IMR-90 (cell line): ENCODE results near the gene TRIM22. TPM values are rescaled to one million over a fixed set of nuclear protein-coding genes. Genes with fewer than 3 reads are reported as not detected.

Experiments
- ATAC-seq: fragments of 200-7000 bp; cut with Tn5 transposase; 2 replicates; pipeline ENCODE4 v1.9.1; 2020; ENCODE audit warnings: low read depth, mild to moderate bottlenecking, moderate library complexity
- BruUV-seq: library from RNA; stranded (reverse); fragments of 400-500 nt; replicated peaks from 2 replicates; lab custom pipeline; 2021; lab: Mats Ljungman, UMichigan
- CTCF ChIA-PET: fragments of 300-600 bp; formaldehyde crosslinking; extraction: SDS; loops from one replicate; lab custom pipeline; 2021; ENCODE audit warnings: antibody characterized with exemption; lab: Yijun Ruan, JAX
- POLR2A ChIA-PET: fragments of 300-600 bp; sonication (Branson Sonifier 250); formaldehyde crosslinking; loops from one replicate; lab custom pipeline; 2022; ENCODE audit warnings: antibody characterized with exemption; ENCODE audit not compliant: unreplicated experiment; lab: Charles Lee
- DNase-seq: peaks from one replicate; pipeline ENCODE4 v3.0.0; 2013
- H2AFZ ChIP-seq: replicated peaks from 2 replicates; pipeline ENCODE3; 2013; ENCODE audit warnings: low read length, mild to moderate bottlenecking; ENCODE audit not compliant: poor library complexity
- H2AK5ac ChIP-seq: 2 replicates; pipeline ENCODE4 v1.6.1; 2013; ENCODE audit warnings: low read depth, low read length, inconsistent platforms
- H2AK9ac ChIP-seq: replicated peaks from 2 replicates; pipeline ENCODE3; 2013; ENCODE audit warnings: mild to moderate bottlenecking, low read depth, low read length, moderate library complexity; ENCODE audit not compliant: poor library complexity
- H2BK120ac ChIP-seq: 2 replicates; pipeline ENCODE4 v1.6.1; 2013; ENCODE audit warnings: low read depth, low read length, inconsistent platforms
- H2BK15ac ChIP-seq: 3 replicates; pipeline ENCODE4 v1.6.1; 2013; ENCODE audit warnings: low read depth, low read length, inconsistent platforms
- H2BK20ac ChIP-seq: 2 replicates; pipeline ENCODE4 v1.6.1; 2013; ENCODE audit warnings: low read depth, mild to moderate bottlenecking, inconsistent platforms, low read length, moderate library complexity
- H2BK5ac ChIP-seq: 2 replicates; pipeline ENCODE4 v1.6.1; 2013; ENCODE audit warnings: mild to moderate bottlenecking, low read depth, low read length, inconsistent platforms; ENCODE audit not compliant: poor library complexity, severe bottlenecking
- H3K14ac ChIP-seq: replicated peaks from 2 replicates; pipeline ENCODE4 v1.6.1; 2013; ENCODE audit warnings: low read depth, low read length, inconsistent platforms
- H3K18ac ChIP-seq: 2 replicates; pipeline ENCODE4 v1.6.1; 2013; ENCODE audit warnings: low read depth, low read length, control low read depth
- H3K23ac ChIP-seq: 2 replicates; pipeline ENCODE4 v1.6.1; 2013; ENCODE audit warnings: low read depth, low read length, inconsistent platforms
- H3K27ac ChIP-seq: 2 replicates; pipeline ENCODE4 v1.5.1; 2013; ENCODE audit warnings: mild to moderate bottlenecking, control low read depth, low read length; ENCODE audit not compliant: insufficient read depth
- H3K27me3 ChIP-seq: 2 replicates; pipeline ENCODE4 v1.6.1; 2013; ENCODE audit warnings: low read length; ENCODE audit not compliant: control insufficient read depth, insufficient read depth
- H3K36me3 ChIP-seq: 2 replicates; pipeline ENCODE4 v1.6.1; 2013; ENCODE audit warnings: low read length, mixed read lengths; ENCODE audit not compliant: control insufficient read depth, insufficient read depth
- H3K4ac ChIP-seq: 2 replicates; pipeline ENCODE4 v1.6.1; 2013; ENCODE audit warnings: low read depth, low read length, inconsistent platforms
- H3K4me1 ChIP-seq: 2 replicates; pipeline ENCODE4 v1.6.1; 2013; ENCODE audit warnings: low read length, mixed read lengths; ENCODE audit not compliant: control insufficient read depth, insufficient read depth
- H3K4me2 ChIP-seq: 2 replicates; pipeline ENCODE4 v1.6.1; 2013; ENCODE audit warnings: low read depth, mild to moderate bottlenecking, control low read depth, low read length, moderate library complexity
- H3K4me3 ChIP-seq: 2 replicates; pipeline ENCODE4 v1.5.1; 2013; ENCODE audit warnings: low read depth, mild to moderate bottlenecking, control low read depth, low read length, moderate library complexity; ENCODE audit not compliant: insufficient read depth
- H3K56ac ChIP-seq: 2 replicates; pipeline ENCODE4 v1.6.1; 2013; ENCODE audit warnings: low read length, inconsistent platforms; ENCODE audit not compliant: insufficient read depth; ENCODE audit errors: extremely low read depth
- H3K79me1 ChIP-seq, 2 experiments: 2 replicates each; pipeline ENCODE4 v1.6.1; 2013; ENCODE audit warnings: low read length in 2 of 2, inconsistent platforms in 1 of 2, low read depth in 1 of 2
- H3K9ac ChIP-seq: 2 replicates; pipeline ENCODE4 v1.6.1; 2013; ENCODE audit warnings: low read depth, low read length, control low read depth
- H3K9me1 ChIP-seq: 2 replicates; pipeline ENCODE4 v1.6.1; 2013; ENCODE audit warnings: low read length, inconsistent platforms; ENCODE audit not compliant: insufficient read depth
- H3K9me3 ChIP-seq: 2 replicates; pipeline ENCODE4 v1.6.1; 2013; ENCODE audit warnings: low read length; ENCODE audit not compliant: control insufficient read depth, insufficient read depth
- H4K20me1 ChIP-seq: 2 replicates; pipeline ENCODE4 v1.6.1; 2013; ENCODE audit warnings: low read length, inconsistent platforms; ENCODE audit not compliant: insufficient read depth
- H4K5ac ChIP-seq: 2 replicates; pipeline ENCODE4 v1.6.1; 2013; ENCODE audit warnings: mild to moderate bottlenecking, low read depth, low read length, control low read depth
- H4K8ac ChIP-seq, 2 experiments: 2 replicates each; pipeline ENCODE4 v1.6.1; 2013; ENCODE audit warnings: low read depth in 2 of 2, low read length in 2 of 2, control low read depth in 1 of 2, inconsistent platforms in 1 of 2
- H4K91ac ChIP-seq: 2 replicates; pipeline ENCODE4 v1.6.1; 2013; ENCODE audit warnings: low read depth, low read length, inconsistent platforms; ENCODE audit not compliant: insufficient read depth
- BHLHE40 ChIP-seq: fragments of 150-350 bp; IDR thresholded peaks from 2 replicates; pipeline ENCODE4 v1.6.1; 2016; ENCODE audit warnings: mild to moderate bottlenecking, low read depth, low read length
- CEBPB ChIP-seq: IDR thresholded peaks from 2 replicates; pipeline ENCODE4 v1.6.1; 2012; ENCODE audit warnings: low read depth, low read length, improper control_type of control experiment
- CHD1 ChIP-seq: IDR thresholded peaks from 2 replicates; pipeline ENCODE4 v1.6.1; 2012; ENCODE audit warnings: low read depth, low read length, improper control_type of control experiment
- CTCF ChIP-seq: conservative IDR thresholded peaks from 2 replicates; pipeline ENCODE4 v1.5.1; 2012; ENCODE audit warnings: mild to moderate bottlenecking, low read depth, low read length, improper control_type of control experiment
- ELK1 ChIP-seq: fragments of 150-350 bp; IDR thresholded peaks from 2 replicates; pipeline ENCODE4 v1.6.1; 2016; ENCODE audit warnings: low read depth, mild to moderate bottlenecking, low read length, moderate library complexity, borderline replicate concordance
- FOS ChIP-seq: fragments of 150-350 bp; IDR thresholded peaks from 2 replicates; pipeline ENCODE4 v1.6.1; 2016; ENCODE audit warnings: low read depth, low read length
- MAFK ChIP-seq: IDR thresholded peaks from 2 replicates; pipeline ENCODE4 v1.6.1; 2012; ENCODE audit warnings: low read depth, low read length, improper control_type of control experiment
- MAZ ChIP-seq: IDR thresholded peaks from 2 replicates; pipeline ENCODE4 v1.6.1; 2012; ENCODE audit warnings: low read depth, mild to moderate bottlenecking, low read length, improper control_type of control experiment, moderate library complexity, borderline replicate concordance
- MXI1 ChIP-seq: IDR thresholded peaks from 2 replicates; pipeline ENCODE4 v1.6.1; 2012; ENCODE audit warnings: low read depth, mild to moderate bottlenecking, low read length, moderate library complexity, borderline replicate concordance
- NFE2L2 ChIP-seq: fragments of 150-350 bp; IDR thresholded peaks from 2 replicates; pipeline ENCODE4 v1.6.1; 2016; ENCODE audit warnings: low read depth, mild to moderate bottlenecking, low read length
- POLR2A ChIP-seq: IDR thresholded peaks from 2 replicates; pipeline ENCODE4 v1.6.1; 2012; ENCODE audit warnings: mild to moderate bottlenecking, low read depth, low read length
- RAD21 ChIP-seq: IDR thresholded peaks from 2 replicates; pipeline ENCODE4 v1.6.1; 2012; ENCODE audit warnings: low read length, improper control_type of control experiment
- RCOR1 ChIP-seq: IDR thresholded peaks from 2 replicates; pipeline ENCODE4 v1.6.1; 2012; ENCODE audit warnings: mild to moderate bottlenecking, low read length, improper control_type of control experiment; ENCODE audit not compliant: insufficient replicate concordance
- RFX5 ChIP-seq: IDR thresholded peaks from 2 replicates; pipeline ENCODE4 v1.8.0; 2012; ENCODE audit warnings: low read depth, mild to moderate bottlenecking, low read length, moderate library complexity
- SMC3 ChIP-seq: fragments of 150-350 bp; IDR thresholded peaks from 2 replicates; pipeline ENCODE4 v1.6.1; 2016; ENCODE audit warnings: low read depth, mild to moderate bottlenecking, antibody characterized with exemption, low read length, moderate library complexity
- USF2 ChIP-seq: fragments of 150-350 bp; IDR thresholded peaks from 2 replicates; pipeline ENCODE4 v1.6.1; 2017; ENCODE audit warnings: mild to moderate bottlenecking, antibody characterized with exemption, low read length, low read depth
- WGBS, 2 experiments: methylation state at CpG; one replicate each; pipeline versions ENCODE4 v1.1.5 to v1.1.7; 2013; ENCODE audit warnings: missing lambda C conversion rate in 2 of 2; ENCODE audit not compliant: insufficient read length in 1 of 2; ENCODE audit errors: extremely low coverage in 2 of 2; 5-methylcytosine and 5-hydroxymethylcytosine counted together
- dilution Hi-C: fragments of 300-500 bp; cut with HindIII; formaldehyde crosslinking; loops from one replicate; pipeline ENCODE4 v1.14.3; 2018; ENCODE audit warnings: low sequenced_read_pairs; ENCODE audit not compliant: unreplicated experiment
- in situ Hi-C: fragments of 300-500 bp; cut with MboI; formaldehyde crosslinking; loops from 3 replicates; pipeline ENCODE4 v1.14.3; 2019; ENCODE audit warnings: low sequenced_read_pairs, inconsistent platforms, mixed read lengths
- intact Hi-C: fragments of 100-400 bp; cut with micrococcal nuclease; formaldehyde crosslinking; loops from 2 replicates; pipeline ENCODE4 v1.10.0; 2022
- polyA plus RNA-seq, 3 experiments: library from polyadenylated mRNA; depleted of rRNA; stranded (reverse); fragments of >200 nt; gene quantifications; 2 replicates each; pipeline ENCODE4 v1.2.3, GENCODE V29; 2012; ENCODE audit warnings: low replicate concordance in 1 of 3
- total RNA-seq: library from RNA; depleted of rRNA; stranded (reverse); fragments of >200 nt; gene quantifications from 2 replicates; pipeline ENCODE4 v1.2.3, GENCODE V29; 2012

The TRIM22 gene
- total and polyA plus RNA-seq, 2 of the 4 experiments (the other 2 are of a cell fraction): 43.6 to 46.8 TPM

GRCh38 chr11:5696210-5696609 is 6.6 kb downstream of the TRIM22 start:
- no peaks in the 10 kb centered on the region for H3K9me3 ChIP-seq
- H2BK5ac ChIP-seq: no peak overlapping the region
- in situ Hi-C loops (loop anchor here (25.0 kb wide), 1 partner anchor 666 kb away; no protein-coding TSS in a partner anchor), intact Hi-C loops (no loop called here), dilution Hi-C loops (no loop called here)
- H2BK15ac ChIP-seq: no peak overlapping the region
- no peak overlapping the region for H2AFZ ChIP-seq
- no peak overlapping the region for H3K4me3 ChIP-seq
- no TSS peak for BruUV-seq
- no peak overlapping the region for H3K56ac ChIP-seq
- ChIA-PET POLR2A (no interaction called here), CTCF (no interaction called here)
- peak; percentile 7 for DNase-seq
- no peak overlapping the region for H3K4me2 ChIP-seq
- peaks cover 2% of the 10 kb centered on the region; the same call in 1 of the 2 replicates for H3K4me1 ChIP-seq
- H3K36me3 ChIP-seq: peaks cover 22% of the 10 kb centered on the region
- no peaks in the 10 kb centered on the region for H3K27me3 ChIP-seq
- H3K9me1 ChIP-seq: peaks cover 4% of the 10 kb centered on the region
- no peak overlapping the region for H3K27ac ChIP-seq
- no peak overlapping the region for H3K4ac ChIP-seq
- no peak overlapping the region; the same call in 1 of the 2 replicates for H3K23ac ChIP-seq
- no peak overlapping the region for H2AK9ac ChIP-seq
- H3K18ac ChIP-seq: no peak overlapping the region
- no peak overlapping the region for H2BK120ac ChIP-seq
- no peaks in the 10 kb centered on the region for H4K20me1 ChIP-seq
- peak; percentile 54 for ATAC-seq
- no peak overlapping the region for H3K9ac ChIP-seq
- H3K79me1 ChIP-seq: peaks cover 6 to 10% of the 10 kb centered on the region in 2 experiments
- H4K8ac ChIP-seq: no peak overlapping the region
- H3K14ac ChIP-seq: no peak overlapping the region
- no peak overlapping the region for H2AK5ac ChIP-seq
- WGBS, 2 experiments: 45% methylated on average over 2 of the region's 2 CpGs; no CpG with 5 or more reads in 1 of the 2 experiments
- no peak overlapping the region for H4K91ac ChIP-seq
- no peak overlapping the region for H4K5ac ChIP-seq
- H2BK20ac ChIP-seq: no peak overlapping the region
- TF ChIP-seq USF2: no peak
- TF ChIP-seq RFX5: no peak
- no peak for TF ChIP-seq NFE2L2
- TF ChIP-seq ELK1: no peak
- no peak for TF ChIP-seq BHLHE40
- no peak for TF ChIP-seq RCOR1
- no peak for TF ChIP-seq FOS
- TF ChIP-seq MAZ: no peak
- no peak for TF ChIP-seq CEBPB
- TF ChIP-seq MXI1: no peak
- no peak for TF ChIP-seq CHD1
- no peak for TF ChIP-seq POLR2A
- no peak for TF ChIP-seq RAD21
- TF ChIP-seq SMC3: no peak
- no peak for TF ChIP-seq MAFK
- no peak for TF ChIP-seq CTCF
